Astrocyte (in vitro differentiated cells and primary cell): ENCODE measurements around the gene PDE1C. TPM values are rescaled to one million over a fixed set of nuclear protein-coding genes. Genes with fewer than 3 reads are reported as not detected.
A peak's percentile ranks its signal among the peaks of the same experiment; 100 is the strongest.

ENCODE experiments used
- DNase-seq: peaks from one replicate; pipeline ENCODE4 v3.0.0-alpha.2; 2010; ENCODE audit warnings: low read depth
- FAIRE-seq: peaks from 2 replicates; lab custom pipeline; 2011; peaks lifted over from hg19 to GRCh38; lab: Jason Lieb, UNC
- H2AFZ ChIP-seq: 2 replicates; pipeline ENCODE4 v1.6.0; 2012; ENCODE audit warnings: low read depth, low read length, inconsistent platforms
- H3K27ac ChIP-seq: 2 replicates; pipeline ENCODE4 v1.5.1; 2011; ENCODE audit warnings: low read depth, low read length, inconsistent platforms
- H3K27me3 ChIP-seq: 2 replicates; pipeline ENCODE4 v1.6.0; 2011; ENCODE audit warnings: low read length, inconsistent platforms; ENCODE audit not compliant: insufficient read depth
- H3K36me3 ChIP-seq: 2 replicates; pipeline ENCODE4 v1.5.1; 2011; ENCODE audit warnings: low read length, inconsistent platforms; ENCODE audit not compliant: insufficient read depth
- H3K4me1 ChIP-seq: 2 replicates; pipeline ENCODE4 v1.5.1; 2011; ENCODE audit warnings: low read length, inconsistent platforms; ENCODE audit not compliant: insufficient read depth
- H3K4me2 ChIP-seq: 2 replicates; pipeline ENCODE4 v1.6.0; 2012; ENCODE audit warnings: low read length, inconsistent platforms
- H3K4me3 ChIP-seq: 2 replicates; pipeline ENCODE4 v1.5.1; 2011; ENCODE audit warnings: low read depth, mild to moderate bottlenecking, low read length, inconsistent platforms; ENCODE audit not compliant: insufficient read depth
- H3K79me2 ChIP-seq: 2 replicates; pipeline ENCODE4 v1.6.0; 2012; ENCODE audit warnings: mild to moderate bottlenecking, low read length, inconsistent platforms; ENCODE audit not compliant: insufficient read depth
- H3K9ac ChIP-seq: 2 replicates; pipeline ENCODE4 v1.6.0; 2012; ENCODE audit warnings: mild to moderate bottlenecking, low read length, inconsistent platforms
- H3K9me3 ChIP-seq: 2 replicates; pipeline ENCODE4 v1.5.1; 2012; ENCODE audit warnings: low read depth, mild to moderate bottlenecking, low read length, inconsistent platforms; ENCODE audit not compliant: insufficient read depth
- H4K20me1 ChIP-seq: 2 replicates; pipeline ENCODE4 v1.6.0; 2012; ENCODE audit warnings: low read length, inconsistent platforms; ENCODE audit not compliant: insufficient read depth
- H3K27ac Mint-ChIP-seq: one replicate; pipeline ENCODE4 v1.8.0; 2021; ENCODE audit warnings: mild to moderate bottlenecking, mixed read lengths; ENCODE audit not compliant: unreplicated experiment
- H3K27me3 Mint-ChIP-seq: one replicate; pipeline ENCODE4 v1.8.0; 2021; ENCODE audit warnings: low read depth, mixed read lengths; ENCODE audit not compliant: unreplicated experiment
- H3K36me3 Mint-ChIP-seq: one replicate; pipeline ENCODE4 v1.8.0; 2021; ENCODE audit warnings: low read depth, mixed read lengths; ENCODE audit not compliant: unreplicated experiment
- H3K4me1 Mint-ChIP-seq: one replicate; pipeline ENCODE4 v1.8.0; 2021; ENCODE audit warnings: low read depth, mixed read lengths; ENCODE audit not compliant: unreplicated experiment
- H3K4me3 Mint-ChIP-seq: one replicate; pipeline ENCODE4 v1.8.0; 2021; ENCODE audit warnings: mild to moderate bottlenecking, moderate library complexity, mixed read lengths; ENCODE audit not compliant: unreplicated experiment
- H3K9me3 Mint-ChIP-seq: one replicate; pipeline ENCODE4 v1.8.0; 2021; ENCODE audit warnings: mild to moderate bottlenecking, mixed read lengths; ENCODE audit not compliant: unreplicated experiment
- CTCF ChIP-seq: IDR thresholded peaks from 2 replicates; pipeline ENCODE4 v1.5.1; 2011; ENCODE audit warnings: low read depth, mild to moderate bottlenecking, inconsistent platforms, low read length, moderate library complexity; ENCODE audit not compliant: insufficient read depth
- EZH2 ChIP-seq: IDR thresholded peaks from 2 replicates; pipeline ENCODE4 v1.6.1; 2012; ENCODE audit warnings: mild to moderate bottlenecking, low read length, inconsistent platforms; ENCODE audit not compliant: insufficient read depth
- total RNA-seq: library from RNA; stranded (reverse); gene quantifications from 2 replicates; pipeline ENCODE4 v1.2.1, GENCODE V29; 2021

The PDE1C gene
- total RNA-seq, 1 donor from 2014 or later = 31.6 TPM

- Mint-ChIP-seq H3K4me1 (no peaks in the 10 kb centered on the region), H3K27ac (no peak overlapping the region), H3K9me3 (no peaks in the 10 kb centered on the region), H3K36me3 (no peaks in the 10 kb centered on the region), H3K4me3 (no peak overlapping the region), H3K27me3 (no peaks in the 10 kb centered on the region)
- H2AFZ ChIP-seq = peak overlapping the region; percentile 35
- no peaks in the 10 kb centered on the region for H3K79me2 ChIP-seq
- H3K9ac ChIP-seq = no peak overlapping the region
- FAIRE-seq (peak; percentile 56), DNase-seq (peak; percentile 34)
- TF ChIP-seq CTCF = peak; percentile 96
- TF ChIP-seq EZH2 = no peak
- H3K9me3 ChIP-seq = no peaks in the 10 kb centered on the region
- no peaks in the 10 kb centered on the region for H4K20me1 ChIP-seq
- H3K4me1 ChIP-seq = no peaks in the 10 kb centered on the region
- H3K4me3 ChIP-seq = no peak overlapping the region
- H3K4me2 ChIP-seq = no peak overlapping the region
- no peak overlapping the region for H3K27ac ChIP-seq
- H3K36me3 ChIP-seq = no peaks in the 10 kb centered on the region
- H3K27me3 ChIP-seq = no peaks in the 10 kb centered on the region
These were observed 333.9 kb downstream of the PDE1C start for GRCh38 chr7:31735991-31736982.

GRCh38 chr7:31734456-31734855, 335.8 kb downstream of the PDE1C start:
- DNase-seq (no peak), FAIRE-seq (no peak)
- Histone ChIP-seq H4K20me1 (no peaks in the 10 kb centered on the region), H3K27ac (no peak overlapping the region), H3K79me2 (no peaks in the 10 kb centered on the region), H3K4me1 (no peaks in the 10 kb centered on the region), H3K9me3 (no peaks in the 10 kb centered on the region), H3K4me3 (no peak overlapping the region), H3K27me3 (no peaks in the 10 kb centered on the region), H3K9ac (no peak overlapping the region), H2AFZ (no peak overlapping the region), H3K4me2 (no peak overlapping the region), H3K36me3 (no peaks in the 10 kb centered on the region)
- H3K27me3 Mint-ChIP-seq = no peaks in the 10 kb centered on the region
- TF ChIP-seq CTCF (no peak), EZH2 (no peak)
- no peaks in the 10 kb centered on the region for H3K9me3 Mint-ChIP-seq
- no peak overlapping the region for H3K4me3 Mint-ChIP-seq
- H3K36me3 Mint-ChIP-seq = no peaks in the 10 kb centered on the region
- no peak overlapping the region for H3K27ac Mint-ChIP-seq
- no peaks in the 10 kb centered on the region for H3K4me1 Mint-ChIP-seq
